Measurements from ENCODE around the gene SLMAP.
"Not testable (repeated sequence)": the region's sequence is repeated elsewhere in the genome, so short reads cannot be mapped to it uniquely, and the experiment has no call there.

SLMAP gene

GRCh38 chr3:57805266-57805665, 49.2 kb downstream of the SLMAP start:
- Histone ChIP-seq H3K27ac (ENCODE audit: low read depth, low read length) (no peak overlapping the region), H3K9ac (ENCODE audit: low read length) (no peak overlapping the region), H2AFZ (ENCODE audit: low read depth, low read length, severe bottlenecking) (no peak overlapping the region), H4K20me1 (ENCODE audit: low read depth, low read length) (peaks cover 2% of the 10 kb centered on the region; the same call in 1 of the 2 replicates), H3K4me2 (ENCODE audit: low read depth, low read length, poor library complexity, severe bottlenecking) (no peak overlapping the region), H3K4me3 (ENCODE audit: insufficient read depth, low read length, poor library complexity, severe bottlenecking) (no peak overlapping the region), H3K27me3 (ENCODE audit: low read length) (no peaks in the 10 kb centered on the region), H3F3A (ENCODE audit: insufficient read depth) (0 out of 2 replicates have a peak, but pooled peaks cover 5% of the 10 kb centered on the region), H3K79me2 (ENCODE audit: insufficient read depth, low read length) (peaks cover 77% of the 10 kb centered on the region), H3K9me3 (ENCODE audit: insufficient read depth, low read length) (no peaks in the 10 kb centered on the region), H3K36me3 (ENCODE audit: low read length) (no peaks in the 10 kb centered on the region), H3K9me2 (replicated peaks; ENCODE audit: insufficient read depth, low read length) (no peaks in the 10 kb centered on the region)
- TF ChIP-seq EZH2phosphoT487 (conservative IDR thresholded peaks at IDR 0.05; ENCODE audit: low read length) (no peak), CTCF (IDR thresholded peaks at IDR 0.05; ENCODE audit: insufficient read depth, low read length, poor library complexity, severe bottlenecking) (no peak)

- Histone ChIP-seq H3K9me2 (replicated peaks; ENCODE audit: insufficient read depth, low read length) (no peaks in the 10 kb centered on the region), H3K9me3 (ENCODE audit: insufficient read depth, low read length) (no peaks in the 10 kb centered on the region), H3K36me3 (ENCODE audit: low read length) (no peaks in the 10 kb centered on the region), H3K4me2 (ENCODE audit: low read depth, low read length, poor library complexity, severe bottlenecking) (no peak overlapping the region), H3K27me3 (ENCODE audit: low read length) (no peaks in the 10 kb centered on the region), H4K20me1 (ENCODE audit: low read depth, low read length) (peaks cover 2% of the 10 kb centered on the region; the same call in 1 of the 2 replicates), H2AFZ (ENCODE audit: low read depth, low read length, severe bottlenecking) (no peak overlapping the region), H3K79me2 (ENCODE audit: insufficient read depth, low read length) (peaks cover 77% of the 10 kb centered on the region), H3K4me3 (ENCODE audit: insufficient read depth, low read length, poor library complexity, severe bottlenecking) (no peak overlapping the region), H3K9ac (ENCODE audit: low read length) (no peak overlapping the region), H3F3A (ENCODE audit: insufficient read depth) (0 out of 2 replicates have a peak, but pooled peaks cover 5% of the 10 kb centered on the region), H3K27ac (ENCODE audit: low read depth, low read length) (no peak overlapping the region)
- no peak for TF ChIP-seq EZH2phosphoT487 (conservative IDR thresholded peaks at IDR 0.05; ENCODE audit: low read length)
- no peak for TF ChIP-seq CTCF (IDR thresholded peaks at IDR 0.05; ENCODE audit: insufficient read depth, low read length, poor library complexity, severe bottlenecking)
Measured at GRCh38 chr3:57805674-57806073, 49.6 kb downstream of the SLMAP start.

GRCh38 chr3:57806195-57806594, 50.1 kb downstream of the SLMAP start:
- H3K4me3 ChIP-seq (ENCODE audit: insufficient read depth, low read length, poor library complexity, severe bottlenecking); H3K27ac ChIP-seq (ENCODE audit: low read depth, low read length); H3K27me3 ChIP-seq (ENCODE audit: low read length); H3K9me2 ChIP-seq (replicated peaks; ENCODE audit: insufficient read depth, low read length); H3K36me3 ChIP-seq (ENCODE audit: low read length); H4K20me1 ChIP-seq (ENCODE audit: low read depth, low read length); H2AFZ ChIP-seq (ENCODE audit: low read depth, low read length, severe bottlenecking); H3F3A ChIP-seq (ENCODE audit: insufficient read depth); H3K9me3 ChIP-seq (ENCODE audit: insufficient read depth, low read length); H3K4me2 ChIP-seq (ENCODE audit: low read depth, low read length, poor library complexity, severe bottlenecking); H3K9ac ChIP-seq (ENCODE audit: low read length): not testable (repeated sequence)
- peaks cover 77% of the 10 kb centered on the region for H3K79me2 ChIP-seq (ENCODE audit: insufficient read depth, low read length)

- no peaks in the 10 kb centered on the region for H3K9me3 ChIP-seq (ENCODE audit: insufficient read depth, low read length)
- H3K36me3 ChIP-seq (ENCODE audit: low read length), result 0 out of 2 replicates have a peak, but pooled peaks cover 3% of the 10 kb centered on the region
- TF ChIP-seq EZH2phosphoT487 (conservative IDR thresholded peaks at IDR 0.05; ENCODE audit: low read length) (no peak), CTCF (IDR thresholded peaks at IDR 0.05; ENCODE audit: insufficient read depth, low read length, poor library complexity, severe bottlenecking) (no peak)
- H3K27ac ChIP-seq (ENCODE audit: low read depth, low read length), result no peak overlapping the region
- no peaks in the 10 kb centered on the region for H3K27me3 ChIP-seq (ENCODE audit: low read length)
- H3K79me2 ChIP-seq (ENCODE audit: insufficient read depth, low read length), result peaks cover 89% of the 10 kb centered on the region
- no peaks in the 10 kb centered on the region for H4K20me1 ChIP-seq (ENCODE audit: low read depth, low read length)
- no peak overlapping the region for H3K4me2 ChIP-seq (ENCODE audit: low read depth, low read length, poor library complexity, severe bottlenecking)
- H3K4me3 ChIP-seq (ENCODE audit: insufficient read depth, low read length, poor library complexity, severe bottlenecking), result no peak overlapping the region
- H3F3A ChIP-seq (ENCODE audit: insufficient read depth), result peaks cover 6% of the 10 kb centered on the region; the same call in 1 of the 2 replicates
- no peak overlapping the region for H2AFZ ChIP-seq (ENCODE audit: low read depth, low read length, severe bottlenecking)
- H3K9ac ChIP-seq (ENCODE audit: low read length), result no peak overlapping the region
- H3K9me2 ChIP-seq (replicated peaks; ENCODE audit: insufficient read depth, low read length), result no peaks in the 10 kb centered on the region
Measured at GRCh38 chr3:57808961-57809608, 53.0 kb downstream of the SLMAP start.
